ENCODE results near the gene SERPINB13. TPM values are rescaled to one million over a fixed set of nuclear protein-coding genes. Genes with fewer than 3 reads are reported as not detected.
"Not testable (repeated sequence)": the region's sequence is repeated elsewhere in the genome, so short reads cannot be mapped to it uniquely, and the experiment has no call there.

The SERPINB13 gene
- total RNA-seq, 1 donor from 2014 or later, result not detected

DNA sequence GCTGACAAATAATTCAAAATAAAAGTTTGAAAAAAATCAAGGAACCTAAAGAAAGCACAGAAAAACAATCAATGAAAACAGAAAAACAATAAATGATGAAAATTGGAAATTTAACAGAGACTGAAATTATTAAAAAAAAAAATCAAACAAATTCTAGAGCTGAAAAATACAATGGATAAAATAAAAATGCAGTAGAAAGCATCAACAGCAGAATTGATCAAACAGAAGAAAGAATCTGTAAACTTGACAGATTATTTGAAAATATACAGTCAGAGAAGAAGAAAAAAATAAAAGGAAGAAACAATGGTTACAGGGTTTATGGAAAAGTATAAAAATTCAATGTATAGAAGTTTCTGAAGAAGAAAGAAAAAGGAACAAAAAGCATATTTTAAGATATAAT lies 40.7 kb downstream of the SERPINB13 start:
- Histone ChIP-seq H3K9me3 (peaks cover 12% of the 10 kb centered on the region), H3K36me3 (no peaks in the 10 kb centered on the region), H3K4me1 (no peaks in the 10 kb centered on the region), H3K4me3 (no peak overlapping the region), H3K27ac (no peak overlapping the region), H3K27me3 (no peaks in the 10 kb centered on the region)
- DNase-seq, result no peak
- no peak for TF ChIP-seq CTCF (IDR thresholded peaks at IDR 0.05)
- no peak for ATAC-seq
- intact Hi-C loops (cut with DNase I), result no loop called here

- H3K4me1 ChIP-seq, result no peaks in the 10 kb centered on the region
- no peak overlapping the region for H3K4me3 ChIP-seq
- no peaks in the 10 kb centered on the region for H3K36me3 ChIP-seq
- intact Hi-C loops (cut with DNase I), result no loop called here
- no peaks in the 10 kb centered on the region for H3K9me3 ChIP-seq
- H3K27ac ChIP-seq, result no peak overlapping the region
- ATAC-seq (no peak), DNase-seq (no peak)
- H3K27me3 ChIP-seq, result no peaks in the 10 kb centered on the region
- TF ChIP-seq CTCF (IDR thresholded peaks at IDR 0.05), result no peak
Measured at GRCh38 chr18:63637703-63638102, 50.6 kb downstream of the SERPINB13 start.

DNA sequence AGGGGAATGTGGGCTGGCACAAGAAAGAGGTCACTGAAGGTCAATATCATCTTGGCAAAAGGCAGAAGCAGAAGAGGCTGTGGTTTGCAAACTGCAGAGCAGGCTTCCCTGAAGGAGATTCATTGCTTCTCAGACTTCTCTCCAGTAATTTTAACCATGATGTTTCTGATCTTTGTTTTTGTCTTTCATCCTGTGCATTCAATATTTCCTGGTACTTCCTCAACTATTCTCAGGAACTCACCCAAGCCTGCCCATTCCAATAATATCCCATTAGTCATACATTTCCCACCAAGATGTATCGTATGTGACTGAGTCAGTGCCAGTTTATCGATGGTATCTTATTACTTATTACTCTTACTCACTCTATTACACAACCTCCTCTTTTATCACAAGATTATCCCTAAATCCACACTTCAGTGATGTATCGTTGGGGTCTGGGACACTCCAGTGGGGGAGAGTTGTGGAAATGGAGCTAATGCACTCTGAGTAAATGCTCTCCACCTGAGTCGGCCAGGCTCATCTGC lies 54.1 kb downstream of the SERPINB13 start:
- H3K27ac ChIP-seq; intact Hi-C loops (cut with DNase I); H3K27me3 ChIP-seq; ATAC-seq; DNase-seq; H3K9me3 ChIP-seq; H3K36me3 ChIP-seq; H3K4me3 ChIP-seq; H3K4me1 ChIP-seq: not testable (repeated sequence)

DNA sequence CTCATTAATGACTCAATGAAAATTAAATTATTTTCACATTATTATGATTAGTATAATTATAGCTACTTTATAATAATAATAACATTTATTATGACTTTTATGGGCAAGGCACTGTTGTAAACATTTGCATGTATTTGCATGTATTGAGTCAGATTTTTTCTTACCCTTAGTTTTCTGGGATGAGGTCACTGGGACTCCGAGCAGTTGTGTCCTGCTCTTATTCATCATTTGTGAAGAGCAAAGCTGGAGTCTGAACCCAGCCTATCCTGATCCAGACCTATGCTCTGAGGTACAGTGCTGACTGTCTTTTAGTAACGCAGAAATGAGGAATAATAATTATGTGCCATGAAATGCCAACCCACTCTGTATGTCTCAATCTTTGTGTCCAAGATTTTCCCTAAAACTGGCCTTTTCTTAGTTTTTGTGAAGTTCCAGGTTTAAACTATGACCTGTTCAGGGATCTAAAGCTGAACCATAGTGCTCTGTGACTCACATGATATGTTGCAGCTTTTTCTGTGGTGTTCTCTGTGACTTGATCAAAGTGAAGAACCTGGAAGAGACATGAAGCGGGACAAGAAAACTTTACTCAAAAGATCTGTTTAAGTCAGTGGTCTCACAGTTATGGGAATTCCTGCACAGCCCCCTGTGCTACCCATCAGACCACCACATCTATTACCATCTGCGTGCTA lies 55.7 kb downstream of the SERPINB13 start:
- H3K36me3 ChIP-seq; DNase-seq; H3K9me3 ChIP-seq; H3K27me3 ChIP-seq; H3K4me3 ChIP-seq; H3K4me1 ChIP-seq; H3K27ac ChIP-seq; ATAC-seq; intact Hi-C loops (cut with DNase I): not testable (repeated sequence)

GRCh38 chr18:63644142-63644541 lies 57.0 kb downstream of the SERPINB13 start, which contains the start of gene SERPINB4:
SERPINB4 (minus strand) TSS chr18:63644256; CDS start chr18:63643577, 679 bp downstream.
- H3K36me3 ChIP-seq; DNase-seq; intact Hi-C loops (cut with DNase I); H3K4me1 ChIP-seq; H3K27ac ChIP-seq; H3K9me3 ChIP-seq; ATAC-seq; H3K4me3 ChIP-seq; H3K27me3 ChIP-seq: not testable (repeated sequence)

DNA sequence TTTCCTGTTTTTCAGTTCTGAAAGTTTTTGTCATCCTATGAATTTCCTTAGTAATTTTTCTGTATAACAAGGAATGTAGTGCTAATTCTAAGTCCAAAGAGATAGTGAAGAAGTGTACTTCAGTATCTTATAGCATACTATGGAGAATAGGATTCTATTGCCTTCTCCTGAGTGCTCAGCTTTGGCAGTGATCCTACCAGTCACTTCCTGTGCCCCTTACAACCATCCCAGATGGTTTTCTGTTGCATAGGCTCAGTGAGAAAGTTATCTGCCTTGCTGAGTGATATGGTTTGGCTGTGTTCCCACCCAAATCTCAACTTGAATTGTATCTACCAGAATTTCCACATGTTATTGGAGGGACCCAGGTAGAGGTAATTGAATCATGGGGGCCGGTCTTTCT lies 57.6 kb downstream of the SERPINB13 start:
- DNase-seq; ATAC-seq; intact Hi-C loops (cut with DNase I); H3K36me3 ChIP-seq; H3K27ac ChIP-seq; H3K27me3 ChIP-seq; H3K4me1 ChIP-seq; H3K4me3 ChIP-seq; H3K9me3 ChIP-seq: not testable (repeated sequence)

DNA sequence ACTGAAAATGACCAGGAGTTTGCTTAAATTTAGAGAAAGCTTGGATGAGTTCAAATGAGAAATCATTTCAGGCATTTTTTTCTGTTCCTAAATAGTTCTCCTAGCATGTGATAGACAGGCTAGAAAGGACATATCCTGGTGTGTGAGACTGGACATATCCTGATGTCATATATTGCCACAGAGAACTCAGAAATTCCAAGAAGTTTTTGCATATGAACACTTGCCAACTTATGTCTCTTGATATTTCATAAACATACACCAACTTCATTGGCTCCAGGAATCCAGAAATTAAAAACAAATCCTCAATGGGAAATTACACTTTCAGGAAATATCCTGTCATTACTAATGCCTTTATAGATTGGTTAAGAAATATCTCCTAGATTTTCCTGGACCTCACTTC lies 59.8 kb downstream of the SERPINB13 start:
- ATAC-seq (no peak), DNase-seq (no peak)
- no peaks in the 10 kb centered on the region for H3K9me3 ChIP-seq
- no peaks in the 10 kb centered on the region for H3K36me3 ChIP-seq
- no peak overlapping the region for H3K4me3 ChIP-seq
- intact Hi-C loops (cut with DNase I), result no loop called here
- TF ChIP-seq CTCF (IDR thresholded peaks at IDR 0.05), result no peak
- no peaks in the 10 kb centered on the region for H3K4me1 ChIP-seq
- H3K27me3 ChIP-seq, result no peaks in the 10 kb centered on the region
- no peak overlapping the region for H3K27ac ChIP-seq

GRCh38 chr18:63648241-63648640 lies 61.1 kb downstream of the SERPINB13 start:
- H3K9me3 ChIP-seq, result no peaks in the 10 kb centered on the region
- no peak for ATAC-seq
- H3K36me3 ChIP-seq, result no peaks in the 10 kb centered on the region
- no peak for DNase-seq
- no peaks in the 10 kb centered on the region for H3K27me3 ChIP-seq
- H3K4me3 ChIP-seq, result no peak overlapping the region
- H3K4me1 ChIP-seq, result no peaks in the 10 kb centered on the region
- TF ChIP-seq CTCF (IDR thresholded peaks at IDR 0.05), result no peak
- intact Hi-C loops (cut with DNase I), result no loop called here
- no peak overlapping the region for H3K27ac ChIP-seq

Data from upper lobe of right lung (tissue), 1 donor.